ENCODE results near the gene AGFG1.

DNA sequence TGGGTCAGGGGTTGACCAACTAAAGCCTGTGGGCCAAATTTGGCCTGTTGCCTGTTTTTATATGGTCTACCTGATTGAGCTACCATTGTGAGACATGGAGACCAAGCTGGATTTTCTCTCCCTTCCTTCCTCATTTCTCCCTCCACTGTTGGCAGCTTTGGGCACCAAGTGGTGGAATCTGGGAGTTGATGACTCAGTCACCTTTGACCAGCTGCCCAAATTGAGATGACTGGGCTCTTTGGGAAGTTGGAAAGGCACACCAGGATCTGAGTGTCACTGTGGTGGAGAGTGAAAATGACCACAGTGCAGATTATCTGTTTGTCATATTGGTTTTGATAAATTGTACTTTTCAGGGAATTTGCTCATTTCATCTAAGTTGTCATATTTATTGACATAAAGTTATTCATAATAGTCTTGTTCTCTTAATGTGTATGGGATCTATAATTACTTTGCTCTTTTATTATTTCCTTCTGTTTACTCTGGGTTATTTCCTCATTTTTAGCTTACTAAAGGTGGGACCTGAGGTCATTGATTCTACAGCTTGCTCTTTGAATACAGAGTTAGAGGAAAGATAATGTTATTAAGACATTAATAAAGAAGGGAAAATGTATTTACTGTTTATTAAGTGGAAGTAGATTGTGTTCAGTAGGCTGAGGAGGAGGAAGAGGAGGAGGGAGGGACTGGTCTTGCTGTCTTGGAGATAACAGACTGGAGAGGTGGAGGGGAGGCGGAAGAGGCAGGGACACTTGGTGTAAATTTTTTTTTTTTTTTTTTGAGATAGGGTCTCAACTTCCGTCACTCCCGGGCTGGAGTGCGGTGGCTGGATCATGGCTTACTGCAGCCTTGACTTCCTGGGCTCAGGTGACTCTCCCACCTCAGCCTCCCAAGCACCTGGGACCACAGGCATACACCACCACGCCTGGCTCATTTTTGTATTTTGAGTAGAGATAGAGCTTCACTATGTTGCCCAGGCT lies 31.8 kb downstream of the AGFG1 start:
- TF ChIP-seq, protein P1, sequence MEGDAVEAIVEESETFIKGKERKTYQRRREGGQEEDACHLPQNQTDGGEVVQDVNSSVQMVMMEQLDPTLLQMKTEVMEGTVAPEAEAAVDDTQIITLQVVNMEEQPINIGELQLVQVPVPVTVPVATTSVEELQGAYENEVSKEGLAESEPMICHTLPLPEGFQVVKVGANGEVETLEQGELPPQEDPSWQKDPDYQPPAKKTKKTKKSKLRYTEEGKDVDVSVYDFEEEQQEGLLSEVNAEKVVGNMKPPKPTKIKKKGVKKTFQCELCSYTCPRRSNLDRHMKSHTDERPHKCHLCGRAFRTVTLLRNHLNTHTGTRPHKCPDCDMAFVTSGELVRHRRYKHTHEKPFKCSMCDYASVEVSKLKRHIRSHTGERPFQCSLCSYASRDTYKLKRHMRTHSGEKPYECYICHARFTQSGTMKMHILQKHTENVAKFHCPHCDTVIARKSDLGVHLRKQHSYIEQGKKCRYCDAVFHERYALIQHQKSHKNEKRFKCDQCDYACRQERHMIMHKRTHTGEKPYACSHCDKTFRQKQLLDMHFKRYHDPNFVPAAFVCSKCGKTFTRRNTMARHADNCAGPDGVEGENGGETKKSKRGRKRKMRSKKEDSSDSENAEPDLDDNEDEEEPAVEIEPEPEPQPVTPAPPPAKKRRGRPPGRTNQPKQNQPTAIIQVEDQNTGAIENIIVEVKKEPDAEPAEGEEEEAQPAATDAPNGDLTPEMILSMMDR (IDR thresholded peaks at IDR 0.05) = no peak
- no peak for TF ChIP-seq EP300 (IDR thresholded peaks at IDR 0.05)
